Endothelial cell of umbilical vein (primary cell): ENCODE data around the gene PDIA4. TPM values are rescaled to one million over a fixed set of nuclear protein-coding genes. Genes with fewer than 3 reads are reported as not detected.

ENCODE experiments used
- BruUV-seq: library from RNA; stranded (reverse); fragments of 400-500 nt; replicated peaks from 2 replicates; lab custom pipeline; 2021; lab: Mats Ljungman, UMichigan
- CTCF ChIA-PET: fragments of 300-600, 350-600 bp; sonication (Branson Sonifier 250); formaldehyde crosslinking; loops from one replicate; lab custom pipeline; 2021; ENCODE audit warnings: antibody characterized with exemption, inconsistent platforms; lab: Charles Lee
- POLR2A ChIA-PET: fragments of 300-600, 350-600 bp; sonication (Branson Sonifier 250); formaldehyde crosslinking; loops from one replicate; lab custom pipeline; 2021; ENCODE audit warnings: antibody characterized with exemption, inconsistent platforms; lab: Charles Lee
- DNase-seq: peaks from one replicate; pipeline ENCODE4 v3.0.0-alpha.2; 2011; ENCODE audit warnings: low read depth, low spot score
- FAIRE-seq: peaks from 2 replicates; lab custom pipeline; 2011; peaks lifted over from hg19 to GRCh38; lab: Jason Lieb, UNC
- H2AFZ ChIP-seq: 2 replicates; pipeline ENCODE4 v1.6.0; 2012; ENCODE audit warnings: low read depth, low read length, control low read depth, inconsistent platforms
- H3K27ac ChIP-seq: 2 replicates; pipeline ENCODE4 v1.5.1; 2011; ENCODE audit warnings: low read depth, mild to moderate bottlenecking, control low read depth, low read length, moderate library complexity; ENCODE audit not compliant: insufficient read depth
- H3K27me3 ChIP-seq, 2 experiments: 2 replicates each; pipeline versions ENCODE4 v1.6.0 to v1.6.1; 2011; ENCODE audit warnings: low read length in 2 of 2, mixed read lengths in 1 of 2; ENCODE audit not compliant: control insufficient read depth in 2 of 2, insufficient read depth in 2 of 2
- H3K36me3 ChIP-seq, 2 experiments: 2 replicates in 1 of 2; 3 replicates in 1 of 2; pipeline ENCODE4 v1.5.1; 2011; ENCODE audit warnings: low read length in 2 of 2, mild to moderate bottlenecking in 1 of 2, moderate library complexity in 1 of 2; ENCODE audit not compliant: control insufficient read depth in 2 of 2, insufficient read depth in 2 of 2; ENCODE audit errors: extremely low read depth in 1 of 2
- H3K4me1 ChIP-seq: 3 replicates; pipeline ENCODE4 v1.5.1; 2011; ENCODE audit warnings: mild to moderate bottlenecking, low read length; ENCODE audit not compliant: control insufficient read depth, insufficient read depth; ENCODE audit errors: extremely low read depth
- H3K4me2 ChIP-seq: 2 replicates; pipeline ENCODE4 v1.6.1; 2011; ENCODE audit warnings: low read length, control low read depth, mixed read lengths; ENCODE audit not compliant: insufficient read depth
- H3K4me3 ChIP-seq, 3 experiments: fragments of 200-600 bp in 1 of 3; sonication (generic), shearing (Covaris generic) in 1 of 3; replicated peaks in 1 of 3; 2 replicates each; pipeline ENCODE4 v1.5.1; 2011 to 2016; ENCODE audit warnings: control low read depth in 3 of 3, low read length in 3 of 3, mild to moderate bottlenecking in 2 of 3, inconsistent platforms in 1 of 3, low read depth in 1 of 3, moderate library complexity in 1 of 3; ENCODE audit not compliant: insufficient read depth in 1 of 3
- H3K79me2 ChIP-seq: 2 replicates; pipeline ENCODE4 v1.6.0; 2012; ENCODE audit warnings: low read length, inconsistent platforms; ENCODE audit not compliant: control insufficient read depth, insufficient read depth
- H3K9ac ChIP-seq: replicated peaks from 2 replicates; pipeline ENCODE3; 2011; ENCODE audit warnings: low read length, control low read depth; ENCODE audit not compliant: insufficient read depth; ENCODE audit errors: extremely low read depth
- H3K9me1 ChIP-seq: replicated peaks from 3 replicates; pipeline ENCODE4 v1.6.0; 2011; ENCODE audit warnings: mild to moderate bottlenecking, low read length; ENCODE audit not compliant: control insufficient read depth, insufficient read depth; ENCODE audit errors: extremely low read depth
- H3K9me3 ChIP-seq: replicated peaks from 2 replicates; pipeline ENCODE4 v1.5.1; 2012; ENCODE audit warnings: low read length, inconsistent platforms; ENCODE audit not compliant: control insufficient read depth, insufficient read depth
- H4K20me1 ChIP-seq: replicated peaks from 2 replicates; pipeline ENCODE3; 2011; ENCODE audit warnings: mild to moderate bottlenecking, low read length; ENCODE audit not compliant: control insufficient read depth, insufficient read depth; ENCODE audit errors: extremely low read depth
- EZH2 ChIP-seq: IDR thresholded peaks from 2 replicates; pipeline ENCODE4 v1.6.1; 2012; ENCODE audit warnings: borderline replicate concordance, low read depth, mild to moderate bottlenecking, moderate library complexity, low read length, inconsistent platforms; ENCODE audit not compliant: severe bottlenecking
- FOS ChIP-seq: IDR thresholded peaks from 2 replicates; pipeline ENCODE4 v1.6.1; 2011; ENCODE audit warnings: mild to moderate bottlenecking, low read length, moderate library complexity, borderline replicate concordance; ENCODE audit not compliant: insufficient read depth
- GATA2 ChIP-seq: IDR thresholded peaks from 2 replicates; pipeline ENCODE4 v1.7.0; 2011; ENCODE audit warnings: low read depth, mild to moderate bottlenecking, moderate library complexity, mixed read lengths, low read length; ENCODE audit not compliant: insufficient read length, insufficient read depth
- JUN ChIP-seq: IDR thresholded peaks from 2 replicates; pipeline ENCODE4 v1.6.1; 2011; ENCODE audit warnings: borderline replicate concordance, low read depth; ENCODE audit not compliant: insufficient read length, insufficient read depth
- MYC ChIP-seq: IDR thresholded peaks from one replicate; pipeline ENCODE4 v1.6.1; 2011; ENCODE audit warnings: mild to moderate bottlenecking, low read depth, low read length
- POLR2A ChIP-seq: IDR thresholded peaks from 2 replicates; pipeline ENCODE4 v1.6.1; 2012; ENCODE audit warnings: low read depth, mild to moderate bottlenecking, control low read depth, low read length
- POLR2AphosphoS5 ChIP-seq: IDR thresholded peaks from 2 replicates; pipeline ENCODE4 v1.6.1; 2012; ENCODE audit warnings: low read depth, mild to moderate bottlenecking, control low read depth, low read length, moderate library complexity; ENCODE audit not compliant: insufficient read depth
- dilution Hi-C: fragments of 300-500 bp; cut with MboI; formaldehyde crosslinking; loops from one replicate; pipeline ENCODE4 v1.15.0; 2019; ENCODE audit warnings: low sequenced_read_pairs; ENCODE audit not compliant: extremely low pct_ligation_motif_present
- intact Hi-C: fragments of 100-400 bp; cut with micrococcal nuclease; formaldehyde crosslinking; loops from one replicate; pipeline ENCODE4 v1.10.0; 2022
- polyA plus RNA-seq, 4 experiments: library from polyadenylated mRNA; depleted of rRNA in 3 of 4; stranded (reverse) in 3 of 4; unstranded in 1 of 4; fragments of >200 nt; gene quantifications; 2 replicates each; pipeline versions ENCODE4 v1.2.1 to v1.2.3, GENCODE V29; 2011 to 2012; ENCODE audit warnings: missing spikeins in 1 of 4
- total RNA-seq: library from RNA; stranded (reverse); gene quantifications from 2 replicates; pipeline ENCODE4 v1.2.3, GENCODE V29; 2021
- TF ChIP-seq, protein P1 (sequence below), 2 donors: IDR thresholded peaks; 1 replicate in 1 of 2; 2 replicates in 1 of 2; pipeline ENCODE4 v1.5.1; 2011; ENCODE audit warnings: low read length in 2 of 2, mild to moderate bottlenecking in 2 of 2, moderate library complexity in 2 of 2, control low read depth in 1 of 2, inconsistent platforms in 1 of 2, low read depth in 1 of 2; ENCODE audit not compliant: insufficient read depth in 1 of 2; ENCODE audit errors: extremely low read depth in 1 of 2
- TF ChIP-seq, protein P2 (sequence below): IDR thresholded peaks from 2 replicates; pipeline ENCODE4 v1.6.1; 2011; ENCODE audit not compliant: insufficient read depth, insufficient read length

PDIA4 gene
- total and polyA plus RNA-seq, 2 donors (not counting 3 experiments of a cell fraction or from before 2014, with no cell fraction given): 217 to 308 TPM

DNA sequence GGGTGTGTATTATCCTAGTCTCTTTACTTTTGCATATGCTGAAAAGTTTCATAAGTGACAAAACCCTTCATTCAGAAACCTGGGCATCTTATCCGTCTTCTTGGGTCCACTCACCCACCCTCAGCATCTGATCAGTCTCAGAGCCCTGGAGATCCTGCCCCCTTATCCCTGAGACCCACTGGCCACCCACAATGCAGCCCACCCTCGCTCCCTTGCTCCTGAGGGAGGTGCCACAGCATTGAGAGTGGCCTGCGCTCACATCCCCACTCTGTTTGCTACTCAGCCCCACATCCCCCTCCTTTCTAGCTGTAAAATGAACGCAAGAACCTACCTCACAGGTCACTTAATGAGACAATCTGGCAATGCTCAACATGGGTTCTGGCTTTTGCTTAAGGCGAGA is 27.3 kb downstream of the PDIA4 start:
- ChIA-PET CTCF (interaction anchor here (1.9 kb wide), 1 partner anchor 65 kb away, joined by 8 read pairs; no protein-coding TSS in a partner anchor), POLR2A (no interaction called here)
- no TSS peak for BruUV-seq
- Histone ChIP-seq H3K4me3 (no peak overlapping the region), H3K9ac (no peak overlapping the region), H2AFZ (no peak overlapping the region), H3K79me2 (no peaks in the 10 kb centered on the region), H3K4me1 (no peaks in the 10 kb centered on the region), H3K9me1 (no peaks in the 10 kb centered on the region), H4K20me1 (no peaks in the 10 kb centered on the region), H3K27me3 (no peaks in the 10 kb centered on the region), H3K27ac (no peak overlapping the region), H3K36me3 (peaks cover 20 to 36% of the 10 kb centered on the region in 2 experiments), H3K4me2 (no peak overlapping the region), H3K9me3 (no peaks in the 10 kb centered on the region)
- TF ChIP-seq, protein P1, sequence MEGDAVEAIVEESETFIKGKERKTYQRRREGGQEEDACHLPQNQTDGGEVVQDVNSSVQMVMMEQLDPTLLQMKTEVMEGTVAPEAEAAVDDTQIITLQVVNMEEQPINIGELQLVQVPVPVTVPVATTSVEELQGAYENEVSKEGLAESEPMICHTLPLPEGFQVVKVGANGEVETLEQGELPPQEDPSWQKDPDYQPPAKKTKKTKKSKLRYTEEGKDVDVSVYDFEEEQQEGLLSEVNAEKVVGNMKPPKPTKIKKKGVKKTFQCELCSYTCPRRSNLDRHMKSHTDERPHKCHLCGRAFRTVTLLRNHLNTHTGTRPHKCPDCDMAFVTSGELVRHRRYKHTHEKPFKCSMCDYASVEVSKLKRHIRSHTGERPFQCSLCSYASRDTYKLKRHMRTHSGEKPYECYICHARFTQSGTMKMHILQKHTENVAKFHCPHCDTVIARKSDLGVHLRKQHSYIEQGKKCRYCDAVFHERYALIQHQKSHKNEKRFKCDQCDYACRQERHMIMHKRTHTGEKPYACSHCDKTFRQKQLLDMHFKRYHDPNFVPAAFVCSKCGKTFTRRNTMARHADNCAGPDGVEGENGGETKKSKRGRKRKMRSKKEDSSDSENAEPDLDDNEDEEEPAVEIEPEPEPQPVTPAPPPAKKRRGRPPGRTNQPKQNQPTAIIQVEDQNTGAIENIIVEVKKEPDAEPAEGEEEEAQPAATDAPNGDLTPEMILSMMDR (IDR thresholded peaks at IDR 0.05; ENCODE audit: extremely low read depth in 1 of 2, insufficient read depth in 1 of 2, low read depth in 1 of 2, low read length in 2 of 2): no peak
- TF ChIP-seq EZH2 (no peak), POLR2AphosphoS5 (no peak), GATA2 (no peak)
- FAIRE-seq (no peak), DNase-seq (no peak)
- intact Hi-C loops (no loop called here), dilution Hi-C loops (no loop called here)

DNA sequence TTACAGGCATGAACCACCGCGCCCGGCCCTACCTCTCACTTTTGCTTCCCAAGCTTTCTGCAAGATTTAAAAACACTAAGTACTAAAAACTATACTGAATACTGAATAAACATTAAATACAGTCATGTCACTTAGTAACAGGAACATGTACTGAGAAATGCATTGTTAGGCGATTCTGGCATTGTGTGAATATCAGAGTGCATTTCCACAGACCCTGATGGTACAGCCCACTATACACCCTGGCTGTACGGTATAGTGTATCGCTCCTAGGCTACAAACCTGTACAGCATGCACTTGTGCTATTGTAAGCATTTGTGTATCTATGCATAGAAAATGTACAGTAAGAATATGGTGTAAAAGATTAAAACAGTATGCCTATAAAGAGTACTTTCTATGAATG is 29.1 kb downstream of the PDIA4 start:
- no peaks in the 10 kb centered on the region for H3K27me3 ChIP-seq
- POLR2A ChIA-PET: no interaction called here
- H3K9ac ChIP-seq: no peak overlapping the region
- H3K36me3 ChIP-seq: peaks cover 12 to 19% of the 10 kb centered on the region in 2 experiments
- H3K27ac ChIP-seq: no peak overlapping the region
- H3K79me2 ChIP-seq: no peaks in the 10 kb centered on the region
- dilution Hi-C loops: no loop called here
- FAIRE-seq (no peak), DNase-seq (no peak)
- intact Hi-C loops: no loop called here
- CTCF ChIA-PET: interaction anchor here (0.6 to 1.8 kb wide), 3 partner anchors 8 to 67 kb away, joined by 3 to 8 read pairs (median 8); no protein-coding TSS in a partner anchor
- H2AFZ ChIP-seq: no peak overlapping the region
- TF ChIP-seq POLR2A (no peak), POLR2AphosphoS5 (no peak), FOS (no peak), JUN (no peak), GATA2 (no peak), EZH2 (no peak), MYC (no peak)
- TF ChIP-seq, protein P1 (IDR thresholded peaks at IDR 0.05; ENCODE audit: extremely low read depth in 1 of 2, insufficient read depth in 1 of 2, low read depth in 1 of 2, low read length in 2 of 2): no peak
- TF ChIP-seq, protein P2, sequence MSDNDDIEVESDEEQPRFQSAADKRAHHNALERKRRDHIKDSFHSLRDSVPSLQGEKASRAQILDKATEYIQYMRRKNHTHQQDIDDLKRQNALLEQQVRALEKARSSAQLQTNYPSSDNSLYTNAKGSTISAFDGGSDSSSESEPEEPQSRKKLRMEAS: no peak
- no peaks in the 10 kb centered on the region for H3K9me1 ChIP-seq
- H3K4me1 ChIP-seq: no peaks in the 10 kb centered on the region
- H3K4me2 ChIP-seq: no peak overlapping the region
- H3K9me3 ChIP-seq: no peaks in the 10 kb centered on the region
- H4K20me1 ChIP-seq: no peaks in the 10 kb centered on the region
- H3K4me3 ChIP-seq: no peak overlapping the region
- BruUV-seq: no TSS peak
